Hepatocyte (in vitro differentiated cells): ENCODE measurements around the gene CLIC4. TPM values are rescaled to one million over a fixed set of nuclear protein-coding genes. Genes with fewer than 3 reads are reported as not detected.

Experiments
- DNase-seq: peaks from one replicate; pipeline ENCODE4 v3.0.0-alpha.2; 2016; ENCODE audit warnings: low spot score
- H2AFZ ChIP-seq: fragments of 200-600 bp; sonication (generic); 2 replicates; pipeline ENCODE4 v1.6.0; 2016; ENCODE audit warnings: antibody characterized with exemption, mild to moderate bottlenecking
- H3K27ac ChIP-seq: fragments of 200-600 bp; sonication (generic); 2 replicates; pipeline ENCODE4 v1.5.1; 2016; ENCODE audit warnings: mild to moderate bottlenecking
- H3K27me3 ChIP-seq: fragments of 200-600 bp; sonication (generic); 2 replicates; pipeline ENCODE4 v1.6.1; 2016
- H3K36me3 ChIP-seq: fragments of 200-600 bp; sonication (generic); replicated peaks from 2 replicates; pipeline ENCODE4 v1.5.1; 2016; ENCODE audit warnings: low read depth; ENCODE audit not compliant: insufficient read depth
- H3K4me1 ChIP-seq: fragments of 200-600 bp; sonication (generic); 2 replicates; pipeline ENCODE4 v1.5.1; 2016; ENCODE audit warnings: mild to moderate bottlenecking, moderate library complexity; ENCODE audit not compliant: insufficient read depth
- H3K4me2 ChIP-seq: fragments of 200-600 bp; sonication (generic); 2 replicates; pipeline ENCODE4 v1.6.0; 2016
- H3K4me3 ChIP-seq: fragments of 200-600 bp; sonication (generic); 2 replicates; pipeline ENCODE4 v1.5.1; 2016; ENCODE audit warnings: mild to moderate bottlenecking
- H3K79me2 ChIP-seq: fragments of 200-600 bp; sonication (generic); 2 replicates; pipeline ENCODE4 v1.6.0; 2017; ENCODE audit warnings: mild to moderate bottlenecking
- H3K9me2 ChIP-seq: fragments of 200-600 bp; sonication (generic); replicated peaks from 2 replicates; pipeline ENCODE4 v1.6.0; 2017; ENCODE audit warnings: mild to moderate bottlenecking; ENCODE audit not compliant: insufficient read depth
- H3K9me3 ChIP-seq: fragments of 200-600 bp; sonication (generic); 2 replicates; pipeline ENCODE4 v1.5.1; 2016; ENCODE audit warnings: low read depth, mild to moderate bottlenecking
- H4K20me1 ChIP-seq: fragments of 200-600 bp; sonication (generic); 2 replicates; pipeline ENCODE4 v1.6.0; 2016; ENCODE audit warnings: mild to moderate bottlenecking; ENCODE audit not compliant: insufficient read depth, poor library complexity, severe bottlenecking
- CTCF ChIP-seq: fragments of 200-600 bp; sonication (generic); IDR thresholded peaks from 2 replicates; pipeline ENCODE4 v1.5.1; 2016; ENCODE audit warnings: antibody characterized with exemption, mild to moderate bottlenecking; ENCODE audit not compliant: poor library complexity
- EZH2 ChIP-seq: fragments of 200-600 bp; sonication (generic); IDR thresholded peaks from 2 replicates; pipeline ENCODE4 v1.6.1; 2016; ENCODE audit warnings: antibody characterized with exemption, mild to moderate bottlenecking, borderline replicate concordance
- EZH2phosphoT487 ChIP-seq: fragments of 200-600 bp; sonication (generic); IDR thresholded peaks from one replicate; pipeline ENCODE4 v1.6.1; 2018; ENCODE audit warnings: antibody characterized with exemption, mild to moderate bottlenecking, low read depth, moderate library complexity; ENCODE audit not compliant: unreplicated experiment, severe bottlenecking
- WGBS: methylation state at CpG from one replicate; pipeline ENCODE4 v1.1.6; 2016; ENCODE audit warnings: low lambda C conversion rate; ENCODE audit errors: missing lambda C conversion rate; 5-methylcytosine and 5-hydroxymethylcytosine counted together
- polyA plus RNA-seq: library from polyadenylated mRNA; unstranded; fragments of >200 nt; fragmentation: Nextera tagmentation; extraction: Ambion mirVana; gene quantifications from 2 replicates; pipeline ENCODE4 v1.2.1, GENCODE V29; 2016
- total RNA-seq: library from RNA; depleted of rRNA; stranded (reverse); fragments of >200 nt; gene quantifications from 2 replicates; pipeline ENCODE4 v1.2.3, GENCODE V29; 2014

Gene CLIC4
- total and polyA plus RNA-seq, 2 experiments from 2014 or later, result 146 to 259 TPM

- Histone ChIP-seq H2AFZ (no peak overlapping the region), H3K36me3 (no peaks in the 10 kb centered on the region), H3K79me2 (peaks cover 66% of the 10 kb centered on the region), H4K20me1 (peaks cover 28% of the 10 kb centered on the region), H3K9me2 (no peaks in the 10 kb centered on the region), H3K27ac (no peak overlapping the region), H3K4me2 (no peak overlapping the region), H3K4me3 (no peak overlapping the region), H3K9me3 (no peaks in the 10 kb centered on the region), H3K27me3 (no peaks in the 10 kb centered on the region), H3K4me1 (no peaks in the 10 kb centered on the region)
- WGBS, result 85% methylated on average over 2 of the region's 2 CpGs
- TF ChIP-seq EZH2, result no peak
- no peak for TF ChIP-seq CTCF
- no peak for TF ChIP-seq EZH2phosphoT487
- DNase-seq, result no peak
Observed at GRCh38 chr1:24803220-24803619, 58.0 kb downstream of the CLIC4 start.

GRCh38 chr1:24803987-24804530 lies 58.8 kb downstream of the CLIC4 start:
- H3K27ac ChIP-seq, result no peak overlapping the region
- H3K36me3 ChIP-seq, result no peaks in the 10 kb centered on the region
- H4K20me1 ChIP-seq, result peaks cover 33% of the 10 kb centered on the region
- H3K4me1 ChIP-seq, result no peaks in the 10 kb centered on the region
- H3K27me3 ChIP-seq, result no peaks in the 10 kb centered on the region
- DNase-seq, result no peak
- no peak overlapping the region for H3K4me2 ChIP-seq
- TF ChIP-seq CTCF (no peak), EZH2 (no peak), EZH2phosphoT487 (no peak)
- H3K9me2 ChIP-seq, result no peaks in the 10 kb centered on the region
- no peaks in the 10 kb centered on the region for H3K9me3 ChIP-seq
- H3K4me3 ChIP-seq, result no peak overlapping the region
- H3K79me2 ChIP-seq, result peaks cover 72% of the 10 kb centered on the region
- no peak overlapping the region for H2AFZ ChIP-seq

- 90% methylated on average over 5 of the region's 5 CpGs for WGBS
- peaks cover 89% of the 10 kb centered on the region for H3K79me2 ChIP-seq
- no peak overlapping the region for H3K27ac ChIP-seq
- H3K36me3 ChIP-seq, result no peaks in the 10 kb centered on the region
- H3K9me3 ChIP-seq, result no peaks in the 10 kb centered on the region
- no peaks in the 10 kb centered on the region for H3K9me2 ChIP-seq
- no peak overlapping the region for H2AFZ ChIP-seq
- peaks cover 33% of the 10 kb centered on the region for H4K20me1 ChIP-seq
- TF ChIP-seq EZH2phosphoT487 (no peak), EZH2 (no peak), CTCF (no peak)
- no peaks in the 10 kb centered on the region for H3K4me1 ChIP-seq
- H3K4me2 ChIP-seq, result no peak overlapping the region
- H3K27me3 ChIP-seq, result no peaks in the 10 kb centered on the region
- H3K4me3 ChIP-seq, result no peak overlapping the region
- DNase-seq, result no peak
Observed at GRCh38 chr1:24805534-24806301, 60.5 kb downstream of the CLIC4 start.
